GM12891 (cell line): ENCODE data around the gene NF1.

Source experiments
- PAX5 ChIP-seq: IDR thresholded peaks from 2 replicates; pipeline ENCODE4 v1.6.1; 2011; ENCODE audit warnings: low read length, moderate library complexity, mild to moderate bottlenecking; ENCODE audit not compliant: insufficient read depth, severe bottlenecking
- POLR2A ChIP-seq: IDR thresholded peaks from 2 replicates; pipeline ENCODE4 v1.6.1; 2011; ENCODE audit warnings: low read depth, low read length, control low read depth
- POLR2AphosphoS5 ChIP-seq: IDR thresholded peaks from 2 replicates; pipeline ENCODE4 v1.6.1; 2011; ENCODE audit warnings: low read depth, low read length, control low read depth
- POU2F2 ChIP-seq: IDR thresholded peaks from 2 replicates; pipeline ENCODE4 v1.6.1; 2011; ENCODE audit warnings: low read depth, mild to moderate bottlenecking, control low read depth, low read length, moderate library complexity
- TAF1 ChIP-seq: IDR thresholded peaks from 2 replicates; pipeline ENCODE4 v1.6.1; 2011; ENCODE audit warnings: low read depth, low read length, control low read depth

DNA sequence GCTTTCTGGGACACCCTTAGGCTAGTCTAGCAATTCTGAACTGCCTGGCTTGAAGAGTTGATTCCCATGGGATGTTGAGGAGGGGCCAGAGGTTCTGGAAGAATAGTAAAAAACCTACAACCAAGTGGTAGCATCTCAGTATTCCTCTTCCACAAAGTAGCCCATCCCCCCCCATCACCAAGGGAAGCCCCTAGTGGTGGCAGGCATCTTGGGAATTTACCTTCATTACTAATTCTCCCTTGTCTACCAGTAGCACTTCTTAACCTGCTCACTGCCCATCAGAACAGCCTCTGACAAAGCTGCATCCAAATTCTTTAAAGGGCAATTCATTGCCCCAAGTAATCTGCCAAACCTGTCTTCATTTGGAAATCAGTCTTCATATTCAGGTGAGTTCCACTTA, 283.9 kb downstream of the NF1 start:
- TF ChIP-seq POU2F2 (no peak), POLR2AphosphoS5 (no peak), POLR2A (no peak), TAF1 (no peak), PAX5 (no peak)
